Stimulated activated CD4-positive, alpha-beta T cell treated with anti-CD3 and anti-CD28 coated beads, Interleukin-4, amount 100 ng/mL, for 1 hour (primary cell): Measurements from ENCODE around the gene NEDD4L.

ENCODE experiments used
- DNase-seq: peaks from one replicate; pipeline ENCODE4 v3.0.0-alpha.2; 2020

The NEDD4L gene

GRCh38 chr18:58096658-58097057 lies 52.6 kb downstream of the NEDD4L start:
- no peak for DNase-seq

GRCh38 chr18:58097121-58097906 lies 53.3 kb downstream of the NEDD4L start:
- DNase-seq: no peak

GRCh38 chr18:58097907-58098166 lies 53.8 kb downstream of the NEDD4L start:
- no peak for DNase-seq

DNA sequence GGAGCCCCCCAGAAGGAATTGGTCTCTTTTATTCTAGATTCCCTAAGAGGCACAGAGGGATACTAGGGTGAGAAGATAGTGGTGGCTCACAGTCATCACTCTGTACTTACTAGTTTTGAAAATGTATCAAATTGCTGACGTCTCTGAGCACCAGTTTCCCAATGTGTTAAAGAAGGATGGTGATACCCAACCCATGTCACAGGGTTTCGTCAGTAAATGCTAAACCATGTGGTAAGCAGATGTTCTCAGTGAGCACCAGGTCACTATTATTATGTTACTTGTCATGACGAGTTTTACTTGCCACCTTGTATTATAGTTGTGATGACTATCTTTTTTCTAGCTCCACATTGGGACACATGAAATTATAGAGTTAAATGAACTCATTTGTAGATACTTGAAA lies 54.7 kb downstream of the NEDD4L start:
- DNase-seq: no peak

DNA sequence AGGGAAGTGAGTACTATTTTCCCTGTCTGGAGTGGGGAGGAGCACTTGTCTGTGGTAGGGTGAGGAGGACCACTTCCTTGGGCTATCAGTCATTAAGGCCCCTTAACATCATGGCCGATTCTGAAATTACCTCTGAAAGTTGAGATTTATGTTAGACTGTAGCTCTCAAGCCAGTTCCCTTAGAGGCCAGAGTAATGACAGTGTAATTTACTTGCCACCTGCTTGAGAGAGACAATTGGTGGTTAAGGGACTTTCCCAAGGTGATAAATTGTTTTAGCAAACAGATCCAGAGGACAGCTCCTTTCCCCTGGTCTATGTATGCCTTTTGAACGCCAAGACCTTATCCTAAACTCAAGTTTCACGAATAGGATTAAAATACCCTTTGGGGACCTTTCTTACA lies 56.1 kb downstream of the NEDD4L start:
- no peak for DNase-seq

- DNase-seq: no peak
Measured at GRCh38 chr18:58101291-58101794, 57.3 kb downstream of the NEDD4L start.

- no peak for DNase-seq
Measured at GRCh38 chr18:58102018-58102417, 58.0 kb downstream of the NEDD4L start.

DNA sequence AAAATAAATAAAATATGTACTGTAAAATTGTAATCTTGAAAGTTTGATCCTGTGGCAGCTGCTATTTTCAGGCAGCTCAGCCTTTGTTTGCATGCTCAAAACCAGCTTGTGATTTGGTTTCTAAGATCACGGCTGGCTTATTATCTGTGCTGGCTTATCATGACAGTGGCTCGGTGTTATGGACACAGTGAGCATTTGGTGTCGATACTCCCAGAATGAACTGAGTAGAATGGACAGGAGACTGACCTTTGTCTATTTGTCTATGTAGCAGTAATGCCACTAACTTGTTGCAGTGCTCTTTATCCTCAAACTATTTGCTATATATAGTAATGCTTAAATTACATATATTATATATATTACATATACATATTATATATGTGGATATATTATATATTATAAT lies 58.8 kb downstream of the NEDD4L start:
- no peak for DNase-seq

DNA sequence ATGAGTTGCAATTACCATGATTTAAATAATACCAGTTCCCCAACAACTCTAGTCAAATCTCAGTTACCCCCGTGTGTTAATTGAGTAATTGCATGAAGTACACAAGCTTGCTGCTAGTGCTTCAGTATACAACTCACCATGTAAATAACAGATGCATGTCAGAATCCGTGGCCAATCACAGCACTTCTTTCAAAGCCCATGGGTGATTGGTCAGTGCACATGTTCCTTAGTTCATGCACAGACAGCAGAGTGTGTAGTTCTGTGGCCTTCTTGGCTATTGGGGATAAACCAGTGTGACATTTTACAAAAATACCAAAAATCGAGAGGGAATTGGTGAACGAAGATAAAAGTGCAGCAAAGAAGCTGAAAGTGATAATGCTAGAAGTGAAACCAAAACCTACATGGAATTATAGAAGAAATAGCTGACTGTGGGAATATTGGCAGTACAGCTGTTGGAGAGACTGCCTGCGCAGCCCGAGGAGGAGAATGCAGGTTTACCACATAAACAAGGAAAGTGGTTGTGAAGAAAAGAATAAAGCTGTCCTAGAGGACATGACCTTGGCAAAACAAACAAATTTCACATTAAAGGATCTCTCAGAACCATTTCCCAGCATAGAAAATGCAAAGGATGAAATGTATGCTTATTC lies 59.4 kb downstream of the NEDD4L start:
- no peak for DNase-seq

DNA sequence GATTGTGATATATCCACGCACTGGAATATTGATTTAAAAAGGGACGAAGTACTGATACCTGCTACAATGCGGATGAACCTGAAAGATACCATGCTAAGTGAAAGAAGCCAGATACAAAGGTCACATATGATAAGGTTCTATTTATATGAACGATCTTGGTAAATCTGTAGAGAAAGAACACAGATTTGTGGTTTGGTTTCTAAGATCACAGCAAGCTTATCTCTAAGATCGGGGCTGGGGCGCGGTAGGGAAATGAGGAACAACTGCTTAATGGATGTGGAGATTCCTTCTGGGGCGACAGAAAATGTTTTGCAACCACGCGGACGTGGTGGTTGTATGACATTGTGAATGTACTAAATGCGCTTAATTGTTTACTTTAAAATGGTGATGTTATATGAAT lies 60.1 kb downstream of the NEDD4L start:
- DNase-seq: no peak

DNA sequence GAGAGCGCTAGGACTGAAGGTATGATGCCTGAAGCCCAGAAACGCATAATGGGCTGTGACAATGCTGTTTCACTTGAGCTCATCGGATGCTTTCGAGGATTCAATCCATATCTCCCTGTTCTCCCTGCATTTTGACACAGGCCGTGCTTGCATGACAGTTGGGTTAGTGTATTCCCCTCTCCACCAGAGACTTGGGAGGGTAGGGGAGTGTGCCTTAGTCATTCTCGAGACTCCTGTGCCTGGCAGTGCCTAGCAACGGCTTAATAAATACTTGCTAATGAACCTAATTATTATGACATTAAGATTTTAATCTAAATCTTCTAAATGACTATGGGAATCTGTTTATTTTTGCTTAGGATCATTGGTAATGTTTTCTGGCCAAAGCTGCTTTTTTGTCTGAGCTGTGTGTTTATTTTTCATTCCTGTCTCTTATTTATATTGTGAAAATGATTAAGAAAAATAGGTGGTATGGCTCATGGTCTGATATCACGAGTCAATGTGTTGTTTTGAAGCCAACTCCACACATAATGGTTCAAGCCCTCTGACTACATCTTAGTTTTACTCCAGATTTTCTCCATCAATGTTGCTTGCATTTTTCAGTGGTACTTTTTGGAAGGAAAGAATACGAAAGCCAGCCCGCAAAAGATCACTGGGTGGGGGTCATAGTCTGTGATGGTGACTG lies 61.3 kb downstream of the NEDD4L start:
- DNase-seq: no peak

GRCh38 chr18:58105888-58106260 lies 61.8 kb downstream of the NEDD4L start:
- no peak for DNase-seq

DNA sequence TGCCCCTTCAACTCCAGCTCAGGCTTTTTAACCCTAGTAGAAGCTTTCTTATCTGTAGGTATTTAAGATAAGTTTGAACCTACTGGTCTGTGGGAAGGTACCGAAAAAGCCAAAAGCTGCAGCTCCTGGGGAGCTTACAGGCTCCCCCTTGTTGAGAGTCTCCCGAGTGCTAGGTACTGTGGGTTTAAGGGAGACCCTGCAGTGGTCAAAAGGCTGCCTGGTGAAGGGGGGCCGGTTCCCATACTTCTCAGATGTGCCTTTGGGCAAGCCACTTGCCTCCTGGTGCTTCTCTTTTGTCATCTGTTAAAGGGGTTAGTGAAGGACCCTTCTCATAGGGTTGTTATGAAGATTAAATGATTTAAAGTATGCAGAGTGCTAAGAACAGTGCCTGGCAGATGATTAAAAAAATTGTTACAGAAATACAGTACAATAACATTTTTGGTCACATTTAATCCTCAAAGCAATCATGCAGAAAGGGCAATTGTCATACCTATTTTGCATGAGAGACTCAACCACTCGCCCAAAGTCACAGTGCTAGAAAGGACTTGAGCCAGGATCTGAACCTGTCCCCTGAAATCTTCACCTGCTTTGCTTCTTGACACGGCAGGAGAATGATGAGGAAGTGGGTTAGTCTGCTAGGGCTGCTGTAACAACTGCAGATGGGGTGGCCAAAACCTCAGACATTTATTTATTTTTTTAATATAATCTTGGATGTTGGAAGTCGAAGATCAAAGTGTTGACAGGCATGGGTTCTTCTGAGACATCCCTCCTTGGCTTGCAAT lies 62.5 kb downstream of the NEDD4L start:
- no peak for DNase-seq

GRCh38 chr18:58109256-58109655 lies 65.2 kb downstream of the NEDD4L start:
- no peak for DNase-seq

DNA sequence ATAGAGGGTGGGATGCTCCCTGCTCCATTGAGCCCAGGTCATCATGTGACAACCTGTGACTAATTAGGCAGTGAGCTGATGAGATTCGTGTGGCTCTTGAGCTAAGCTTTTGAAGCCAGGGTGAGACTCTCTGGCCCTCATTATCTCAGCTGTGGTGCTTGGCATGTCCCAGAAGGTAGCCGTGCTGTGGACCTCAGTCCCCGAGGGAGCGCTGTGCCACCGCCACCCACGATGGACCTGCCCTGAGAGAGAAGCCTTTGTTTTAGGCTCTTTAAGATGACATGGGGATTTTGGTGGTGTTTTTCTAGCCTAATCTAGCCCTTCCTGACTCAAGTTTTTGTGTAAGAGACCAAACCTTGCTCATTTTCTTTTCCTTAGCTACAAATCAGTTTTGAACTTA lies 66.4 kb downstream of the NEDD4L start:
- DNase-seq: no peak

GRCh38 chr18:58112174-58112573 lies 68.1 kb downstream of the NEDD4L start:
- no peak for DNase-seq

DNA sequence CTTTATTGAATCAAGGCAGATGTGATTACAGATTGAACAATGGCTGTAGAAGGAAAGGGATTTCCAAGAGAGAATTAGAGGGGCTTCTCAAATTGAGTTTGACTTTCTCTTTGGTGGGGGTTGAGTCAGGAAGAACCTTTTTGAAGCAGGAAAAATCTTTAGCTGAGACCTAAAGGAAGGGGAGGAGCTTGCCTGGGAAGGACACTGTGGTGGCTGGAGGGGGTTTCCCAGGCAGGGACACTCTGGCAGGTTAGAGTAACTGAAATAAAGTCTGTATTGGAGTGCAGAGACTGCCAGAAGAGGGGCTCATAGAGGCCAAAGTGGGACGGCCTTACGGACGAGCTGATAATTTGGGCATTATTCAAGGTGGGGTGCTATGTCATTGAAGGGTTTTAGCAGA lies 69.3 kb downstream of the NEDD4L start:
- DNase-seq: no peak

GRCh38 chr18:58114766-58115165 lies 70.7 kb downstream of the NEDD4L start:
- no peak for DNase-seq

GRCh38 chr18:58116818-58117217 lies 72.8 kb downstream of the NEDD4L start:
- DNase-seq: no peak

DNA sequence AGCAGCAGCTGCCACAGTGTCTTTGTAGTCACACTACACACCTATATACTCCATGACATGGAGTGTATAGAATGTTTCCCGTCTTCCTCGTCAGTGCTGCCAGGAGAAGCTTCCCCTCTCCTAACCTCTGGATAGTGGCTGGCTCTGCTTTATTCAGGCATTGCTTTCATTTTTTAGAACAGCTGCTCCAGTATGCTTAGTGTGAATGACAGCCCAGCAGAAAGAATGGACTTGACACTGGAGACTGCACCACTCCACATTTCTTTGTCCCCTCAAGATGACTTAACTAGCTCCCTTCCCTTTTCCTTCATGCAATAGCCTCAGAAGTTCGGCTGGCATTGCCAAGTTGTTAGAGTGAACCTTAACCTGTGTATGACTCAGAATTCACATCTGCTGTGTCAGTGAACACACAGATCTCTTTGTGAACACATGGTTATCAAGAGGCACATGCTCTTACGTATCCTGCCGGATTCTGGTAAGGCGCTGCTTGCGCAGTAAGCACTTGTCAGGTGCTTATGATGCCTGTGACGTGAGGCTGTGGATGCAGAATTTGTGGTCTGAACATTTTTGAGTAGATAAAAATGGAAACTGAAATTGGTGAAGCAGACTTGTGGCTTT lies 73.9 kb downstream of the NEDD4L start:
- DNase-seq: no peak

DNA sequence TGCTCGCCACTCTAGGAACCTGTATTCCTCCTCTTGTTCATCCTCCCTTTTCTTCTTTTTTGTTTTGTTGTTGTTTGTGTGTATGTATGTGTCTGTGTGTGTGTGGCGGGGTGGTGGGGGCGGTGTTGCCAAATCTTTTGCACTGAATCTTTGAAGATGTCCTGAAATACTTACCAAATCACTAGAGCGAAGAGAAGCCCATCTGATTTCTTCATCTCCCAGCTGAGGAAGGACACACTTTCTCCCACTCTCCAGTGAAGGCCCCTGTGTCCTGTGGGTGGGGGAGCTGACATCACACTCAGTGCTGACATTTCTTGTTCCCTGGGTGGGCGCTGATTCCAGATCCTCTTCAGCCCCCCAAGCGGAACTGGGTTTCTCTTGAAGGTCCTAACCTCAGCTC lies 74.5 kb downstream of the NEDD4L start:
- DNase-seq: no peak

GRCh38 chr18:58119819-58120218 lies 75.8 kb downstream of the NEDD4L start:
- DNase-seq: no peak

DNA sequence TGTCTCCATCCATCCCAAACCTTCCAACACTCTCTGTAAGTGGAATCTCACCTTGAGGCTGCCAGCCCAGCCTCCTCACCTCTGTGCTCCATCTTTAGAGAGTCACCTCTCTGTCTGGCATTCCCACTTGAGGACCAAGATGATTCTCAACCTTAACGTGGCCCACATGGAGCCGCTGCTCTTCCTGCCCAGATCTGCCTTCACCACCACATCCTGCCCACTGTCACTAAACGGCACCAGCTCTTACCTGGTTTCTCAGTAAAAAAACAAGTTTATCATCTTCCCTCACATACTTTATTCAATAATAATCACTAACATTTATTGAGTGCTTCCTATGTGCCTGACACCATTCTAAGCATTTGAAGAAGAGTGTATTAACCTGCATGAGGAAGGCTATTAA lies 80.4 kb downstream of the NEDD4L start:
- DNase-seq: no peak
